HG03521 (cell line): ENCODE measurements around the gene SNRNP35.
"Not testable (repeated sequence)": the region's sequence is repeated elsewhere in the genome, so short reads cannot be mapped to it uniquely, and the experiment has no call there.

Experiments used
- ATAC-seq: cut with Tn5 transposase; IDR thresholded peaks from one replicate; pipeline ENCODE4 v1.9.1; 2021; ENCODE audit warnings: mild to moderate bottlenecking, moderate library complexity; ENCODE audit not compliant: unreplicated experiment

SNRNP35 gene

GRCh38 chr12:123488539-123489230 lies 30.7 kb downstream of the SNRNP35 start:
- no peak for ATAC-seq

GRCh38 chr12:123489580-123489979 lies 31.6 kb downstream of the SNRNP35 start:
- ATAC-seq, result no peak

DNA sequence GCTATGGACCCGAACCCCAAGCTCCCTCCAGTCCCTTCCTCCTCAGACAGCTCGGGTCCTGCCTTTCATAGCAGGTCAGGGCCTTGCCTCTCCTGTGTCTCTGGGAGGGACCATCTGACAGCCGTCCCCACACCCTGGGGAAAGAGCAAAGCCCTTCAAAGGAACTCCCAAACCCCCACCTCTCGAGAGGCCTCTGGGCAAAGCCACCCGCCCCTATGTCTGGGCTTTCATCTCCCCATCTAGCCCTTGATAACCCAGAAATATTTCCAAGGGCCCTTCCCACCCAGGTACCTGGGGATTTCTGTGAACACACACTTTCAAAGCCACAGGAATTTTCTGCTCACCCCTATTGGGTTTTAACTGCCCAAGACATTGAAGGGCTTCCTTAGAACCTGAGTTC lies 32.1 kb downstream of the SNRNP35 start:
- ATAC-seq, result no peak

DNA sequence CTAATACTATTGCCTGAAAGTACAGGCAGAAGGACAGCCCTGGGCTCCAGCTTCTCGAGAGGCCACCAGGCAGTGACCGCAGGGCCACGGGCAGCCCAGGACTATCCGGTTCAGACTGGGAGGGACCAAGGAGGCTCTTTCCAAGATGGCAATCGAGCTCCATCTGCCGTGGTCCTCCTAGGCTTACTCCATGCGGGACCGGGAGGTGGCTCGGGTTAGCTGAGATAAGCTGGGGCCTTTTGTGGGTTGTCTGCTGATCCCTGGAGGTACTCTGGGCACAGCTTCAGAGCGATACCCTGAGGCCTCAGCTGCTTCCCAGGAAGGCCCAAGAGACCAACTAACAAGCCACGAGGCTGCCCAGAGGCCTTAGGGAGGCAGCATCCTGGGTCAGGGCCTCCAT lies 33.1 kb downstream of the SNRNP35 start:
- no peak for ATAC-seq

DNA sequence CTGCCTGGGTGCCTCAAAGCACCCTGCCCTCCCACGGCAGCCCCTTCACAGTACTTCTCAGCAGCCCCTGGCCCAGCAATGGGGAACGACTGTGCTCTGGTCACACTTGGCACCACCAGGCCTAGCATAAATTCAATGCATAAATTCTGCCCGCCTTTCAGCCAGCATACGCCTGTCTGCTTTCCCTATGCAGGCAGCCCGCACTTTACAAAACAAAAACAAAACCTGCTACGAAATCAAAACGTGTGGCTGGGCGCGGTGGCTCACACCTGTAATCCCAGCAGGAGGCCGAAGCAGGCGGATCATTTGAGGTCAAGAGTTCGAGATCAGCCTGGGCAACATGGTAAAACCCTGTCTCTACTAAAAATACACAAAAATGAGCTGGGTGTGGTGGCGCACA lies 33.5 kb downstream of the SNRNP35 start:
- no peak for ATAC-seq

DNA sequence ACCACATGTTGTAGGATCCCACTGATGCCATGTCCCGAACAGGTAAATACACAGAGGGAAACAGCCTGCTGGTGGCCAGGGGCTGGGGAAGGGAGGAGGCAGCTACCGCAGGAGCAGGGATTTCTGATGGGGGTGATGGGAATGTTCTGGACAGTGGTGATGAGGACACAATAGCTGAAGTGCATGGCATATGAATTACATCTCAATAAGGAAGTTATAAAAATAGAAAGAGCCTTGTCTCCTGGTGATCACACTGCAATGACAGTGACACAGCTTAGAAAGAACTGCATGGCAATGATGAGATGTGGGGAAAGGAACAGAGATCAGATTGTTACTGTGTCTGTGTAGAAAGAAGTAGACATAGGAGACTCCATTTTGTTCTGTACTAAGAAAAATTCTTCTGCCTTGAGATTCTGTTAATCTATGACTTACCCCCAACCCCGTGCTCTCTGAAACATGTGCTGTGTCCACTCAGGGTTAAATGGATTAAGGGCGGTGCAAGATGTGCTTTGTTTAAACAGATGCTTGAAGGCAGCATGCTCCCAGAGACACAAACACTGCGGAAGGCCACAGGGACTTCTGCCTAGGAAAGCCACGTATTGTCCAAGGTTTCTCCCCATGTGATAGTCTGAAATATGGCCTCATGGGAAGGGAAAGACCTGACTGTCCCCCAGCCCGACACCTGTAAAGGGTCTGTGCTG lies 34.5 kb downstream of the SNRNP35 start:
- not testable (repeated sequence) for ATAC-seq

- ATAC-seq, result no peak
Observed at GRCh38 chr12:123494124-123494851, 36.3 kb downstream of the SNRNP35 start.

- ATAC-seq, result no peak
Observed at GRCh38 chr12:123497065-123497464, 39.1 kb downstream of the SNRNP35 start.

- no peak for ATAC-seq
Observed at GRCh38 chr12:123498126-123498825, 40.3 kb downstream of the SNRNP35 start.

DNA sequence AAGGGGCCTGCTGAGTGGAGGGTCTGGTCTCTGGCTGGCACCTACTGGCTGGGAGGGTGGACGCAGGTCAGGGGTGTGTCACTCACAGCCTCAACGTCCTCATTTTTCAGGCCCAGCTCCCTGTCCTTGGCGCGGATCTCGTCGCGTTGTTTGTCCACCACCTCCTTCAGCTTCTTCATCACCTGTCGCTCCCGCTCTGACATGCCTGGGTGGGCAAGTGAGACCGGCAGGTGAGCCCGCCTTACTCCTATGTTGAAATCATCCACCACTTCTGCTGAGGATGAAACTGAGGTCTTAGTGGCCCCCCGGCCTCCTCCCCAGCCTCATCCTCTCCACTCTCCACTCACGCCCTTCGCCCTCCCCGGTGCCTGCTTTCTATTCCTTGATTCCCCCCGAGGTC lies 41.4 kb downstream of the SNRNP35 start:
- ATAC-seq, result no peak

- no peak for ATAC-seq
Observed at GRCh38 chr12:123502163-123502704, 44.3 kb downstream of the SNRNP35 start.

DNA sequence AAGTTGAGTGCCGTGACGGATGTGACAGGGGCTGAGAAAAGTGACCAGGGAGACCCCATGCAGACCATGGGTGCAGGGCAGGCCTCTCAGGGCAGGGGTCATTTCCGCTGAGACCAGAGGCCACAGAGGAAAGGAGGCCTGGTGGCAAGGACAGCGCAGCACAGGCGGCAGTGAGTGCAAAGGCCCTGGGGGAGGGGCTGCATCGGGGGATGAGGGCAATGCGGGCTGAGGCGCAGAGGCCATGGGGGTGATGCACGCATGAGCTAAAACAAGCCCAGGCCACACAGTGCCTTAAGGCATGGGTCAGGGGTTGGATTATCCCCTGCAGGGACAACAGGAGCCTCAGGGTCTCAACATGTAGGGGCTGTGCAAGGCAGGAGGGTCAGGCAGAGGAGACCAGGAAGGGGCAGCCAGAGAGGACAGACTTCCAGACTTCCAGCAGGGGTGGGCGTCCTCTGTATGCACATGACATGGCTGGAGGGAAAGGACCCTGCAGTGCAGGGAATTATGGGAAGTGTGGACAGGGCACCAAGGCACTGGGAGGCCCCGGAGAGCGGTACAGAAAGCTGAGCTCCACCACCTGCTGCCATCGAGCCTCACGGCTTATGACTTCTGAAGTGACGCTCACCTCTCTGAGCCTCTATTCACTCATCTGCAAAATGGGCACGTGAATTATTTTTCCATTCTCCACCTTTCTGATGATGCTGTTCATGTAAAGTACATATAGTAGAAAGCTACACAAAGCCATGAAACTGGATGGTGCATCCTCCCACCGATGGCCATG lies 48.3 kb downstream of the SNRNP35 start:
- ATAC-seq, result no peak

DNA sequence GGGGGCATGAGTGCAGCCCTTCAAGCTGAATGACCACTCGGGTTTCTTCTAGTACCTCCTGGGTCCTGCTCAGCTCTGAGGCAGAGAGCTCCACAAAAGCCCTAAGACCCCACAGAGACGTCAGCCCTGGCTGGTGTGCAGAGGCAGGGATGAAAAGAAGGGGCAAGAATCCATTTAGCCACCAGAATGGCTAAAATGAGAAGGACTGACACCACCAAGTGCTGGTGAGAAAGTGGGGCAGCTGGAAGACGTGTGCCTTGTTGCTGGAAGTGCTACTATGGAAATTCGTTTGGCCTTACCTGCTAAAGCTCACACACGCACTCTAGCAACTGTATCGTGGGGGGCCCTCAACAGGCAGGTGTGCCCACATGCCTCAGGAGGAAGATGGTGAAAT lies 48.9 kb downstream of the SNRNP35 start:
- no peak for ATAC-seq

GRCh38 chr12:123512838-123513665 lies 55.1 kb downstream of the SNRNP35 start:
- no peak for ATAC-seq

DNA sequence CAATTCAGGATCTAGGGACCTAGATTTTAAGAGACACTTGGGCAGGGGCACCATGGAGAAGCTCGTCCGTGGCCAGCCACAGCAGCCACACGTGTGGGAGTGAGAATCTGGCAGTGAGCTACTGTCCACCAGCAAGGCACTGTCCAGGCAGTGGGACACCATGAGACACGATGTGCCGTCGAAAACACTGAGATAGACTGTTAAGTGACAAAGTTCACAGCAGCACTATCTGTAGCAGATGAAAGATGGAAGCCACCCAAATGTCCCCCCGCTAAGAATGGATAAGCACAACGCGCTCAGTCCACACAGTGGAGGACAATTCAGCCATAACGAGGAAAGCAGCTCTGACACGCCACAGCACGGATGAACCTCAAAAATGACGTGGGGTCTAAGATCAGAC lies 55.9 kb downstream of the SNRNP35 start:
- ATAC-seq, result no peak

DNA sequence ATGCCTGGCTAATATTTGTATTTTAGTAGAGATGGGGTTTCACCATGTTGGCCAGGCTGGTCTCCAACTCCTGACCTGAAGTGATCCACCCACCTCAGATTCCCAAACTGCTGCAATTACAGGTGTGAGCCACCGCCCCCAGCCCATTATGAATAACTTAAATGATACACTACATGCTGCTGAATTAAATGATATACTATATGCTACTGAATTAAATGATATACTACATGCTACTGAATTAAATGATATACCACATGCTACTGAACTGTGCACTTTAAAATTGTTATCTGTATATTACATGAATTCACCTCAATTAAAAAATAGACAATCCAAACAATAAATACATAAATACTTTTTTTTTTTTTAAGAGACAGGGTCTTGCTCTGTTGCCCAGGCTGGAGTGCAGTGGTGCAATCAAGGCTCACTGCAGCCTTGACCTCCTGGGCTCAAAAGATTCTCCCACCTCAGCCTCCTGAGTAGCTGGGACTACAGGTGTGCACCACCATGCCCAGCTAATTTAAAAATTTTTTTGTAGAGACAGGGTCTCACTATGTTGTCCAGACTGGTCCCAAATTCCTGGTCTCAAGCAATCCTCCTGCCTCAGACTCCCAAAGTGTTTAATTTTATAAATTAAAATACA lies 56.8 kb downstream of the SNRNP35 start:
- ATAC-seq, result not testable (repeated sequence)

DNA sequence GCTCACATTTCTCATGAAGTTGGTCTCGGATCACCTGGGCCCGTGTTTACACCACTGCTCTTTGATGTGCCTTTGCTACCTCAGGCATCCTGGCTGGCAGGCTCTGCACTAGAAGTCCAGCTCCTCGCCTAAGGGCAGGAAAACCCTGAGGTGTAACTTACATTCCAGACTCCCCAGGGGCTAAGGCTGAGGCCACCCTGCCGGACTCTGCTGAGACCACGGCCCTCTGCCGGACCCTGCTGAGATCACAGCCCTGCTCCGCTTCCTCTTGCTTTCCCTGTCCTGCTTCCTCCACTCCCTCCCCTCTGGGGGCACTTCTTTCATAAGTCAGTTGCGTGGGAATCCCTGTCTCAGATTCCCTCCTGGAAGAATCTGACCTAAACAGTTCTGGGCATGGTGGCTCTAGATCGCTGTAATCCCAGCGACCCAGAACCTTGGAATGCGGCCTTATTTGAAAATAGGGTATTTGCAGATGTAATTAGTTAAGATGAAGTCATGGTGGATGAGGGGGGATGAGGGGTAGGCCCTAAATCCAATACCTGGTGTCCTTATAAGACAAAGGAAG lies 58.4 kb downstream of the SNRNP35 start:
- ATAC-seq, result no peak
